Upper lobe of left lung (tissue), 6 donors: ENCODE measurements around the gene SRRM4. TPM values are rescaled to one million over a fixed set of nuclear protein-coding genes. Genes with fewer than 3 reads are reported as not detected.

Source experiments
- ATAC-seq, 2 donors: fragments of 200-7000 bp; cut with Tn5 transposase; one replicate each; pipeline ENCODE4 v1.9.1; 2022; ENCODE audit warnings: mild to moderate bottlenecking in 2 of 2, moderate library complexity in 2 of 2; ENCODE audit not compliant: low FRiP score in 2 of 2
- DNase-seq, 2 donors: peaks; one replicate each; pipeline ENCODE4 v3.0.0-alpha.2; 2019 to 2020
- H3K27ac ChIP-seq, 4 donors: fragments of 200-600 bp; sonication (generic); one replicate each; pipeline ENCODE4 v1.5.1; 2016 to 2019
- H3K27me3 ChIP-seq, 4 donors: fragments of 200-600 bp; sonication (generic); one replicate each; pipeline ENCODE4 v1.5.1; 2017 to 2019
- H3K36me3 ChIP-seq, 4 donors: fragments of 200-600 bp; sonication (generic); one replicate each; pipeline ENCODE4 v1.5.1; 2016 to 2019
- H3K4me1 ChIP-seq, 4 donors: fragments of 200-600 bp; sonication (generic); one replicate each; pipeline ENCODE4 v1.5.1; 2018 to 2019
- H3K4me3 ChIP-seq, 4 donors: fragments of 200-600 bp; sonication (generic); one replicate each; pipeline ENCODE4 v1.5.1; 2017 to 2019; ENCODE audit warnings: mild to moderate bottlenecking in 2 of 4, moderate library complexity in 1 of 4
- H3K9me3 ChIP-seq, 4 donors: fragments of 200-600 bp; sonication (generic); one replicate each; pipeline ENCODE4 v1.5.1; 2018 to 2019
- CTCF ChIP-seq, 6 experiments: fragments of 450-650 bp in 4 of 6; fragments of 200-600 bp in 2 of 6; sonication (generic) in 2 of 6; IDR thresholded peaks; one replicate each; pipeline ENCODE4 v1.5.1; 2016 to 2019; ENCODE audit warnings: antibody characterized with exemption in 6 of 6
- EP300 ChIP-seq, 4 donors: sonication (generic); formaldehyde crosslinking; IDR thresholded peaks; one replicate each; pipeline ENCODE4 v1.5.1; 2017; ENCODE audit warnings: antibody characterized with exemption in 4 of 4, control low read depth in 2 of 4
- POLR2A ChIP-seq, 4 donors: fragments of 450-650 bp; IDR thresholded peaks; one replicate each; pipeline ENCODE4 v1.5.1; 2016 to 2017; ENCODE audit warnings: antibody characterized with exemption in 4 of 4, mild to moderate bottlenecking in 2 of 4
- POLR2AphosphoS5 ChIP-seq, 2 donors: sonication (generic); formaldehyde crosslinking; IDR thresholded peaks; one replicate each; pipeline ENCODE4 v1.5.1; 2017; ENCODE audit warnings: antibody characterized with exemption in 2 of 2
- WGBS, 2 donors: methylation state at CpG; one replicate each; pipeline ENCODE4 v1.1.5; 2017 to 2018; 5-methylcytosine and 5-hydroxymethylcytosine counted together
- total RNA-seq, 6 donors: library from RNA; depleted of rRNA in 4 of 6; stranded (reverse); fragments of >200 nt in 4 of 6; gene quantifications; one replicate each; pipeline versions ENCODE4 v1.1.0 to v1.2.1, GENCODE V29; 2016 to 2021
- donor health status: DM: no; HTN: no; CAD: no; lungs with moderate emphysema.
- donor health status: DM: no; HTN: yes; CAD: no; lungs with severe emphysema.

SRRM4 gene
- total RNA-seq, 6 donors from 2014 or later: under 0.01 to 0.33 (median 0.11) TPM; not detected in 2

GRCh38 chr12:119118625-119119024, 137.3 kb downstream of the SRRM4 start:
- WGBS, 2 donors: 64 to 73% methylated on average over 2 to 3 of the region's 3 CpGs
- ATAC-seq (no peak), DNase-seq (no peak)
- Histone ChIP-seq H3K9me3 (no peaks in the 10 kb centered on the region), H3K27me3 (no peaks in the 10 kb centered on the region), H3K4me3 (no peak overlapping the region), H3K27ac (no peak overlapping the region), H3K4me1 (peaks cover 0 to 3% (median 0%) of the 10 kb centered on the region in 4 donors), H3K36me3 (no peaks in the 10 kb centered on the region)
- TF ChIP-seq EP300 (IDR thresholded peaks at IDR 0.05): no peak
- TF ChIP-seq CTCF (IDR thresholded peaks at IDR 0.05): no peak
- no peak for TF ChIP-seq POLR2A (IDR thresholded peaks at IDR 0.05)
- TF ChIP-seq POLR2AphosphoS5 (IDR thresholded peaks at IDR 0.05): no peak

- 57 to 62% methylated on average over 5 of the region's 5 CpGs for WGBS, 2 donors
- Histone ChIP-seq H3K27ac (no peak overlapping the region), H3K36me3 (no peaks in the 10 kb centered on the region), H3K27me3 (no peaks in the 10 kb centered on the region), H3K9me3 (no peaks in the 10 kb centered on the region), H3K4me1 (no peaks in the 10 kb centered on the region), H3K4me3 (no peak overlapping the region)
- TF ChIP-seq POLR2A (IDR thresholded peaks at IDR 0.05) (no peak), CTCF (IDR thresholded peaks at IDR 0.05) (no peak), EP300 (IDR thresholded peaks at IDR 0.05) (no peak), POLR2AphosphoS5 (IDR thresholded peaks at IDR 0.05) (no peak)
- DNase-seq: no peak
- ATAC-seq: no peak
Measured at GRCh38 chr12:119122047-119122446, 140.7 kb downstream of the SRRM4 start.

GRCh38 chr12:119122751-119123150, 141.4 kb downstream of the SRRM4 start:
- TF ChIP-seq CTCF (IDR thresholded peaks at IDR 0.05) (no peak), POLR2AphosphoS5 (IDR thresholded peaks at IDR 0.05) (no peak), POLR2A (IDR thresholded peaks at IDR 0.05) (no peak), EP300 (IDR thresholded peaks at IDR 0.05) (no peak)
- ATAC-seq: no peak

GRCh38 chr12:119128527-119128926, 147.2 kb downstream of the SRRM4 start:
- Histone ChIP-seq H3K27me3 (no peaks in the 10 kb centered on the region), H3K36me3 (no peaks in the 10 kb centered on the region), H3K9me3 (no peaks in the 10 kb centered on the region), H3K4me1 (no peaks in the 10 kb centered on the region), H3K4me3 (no peak overlapping the region), H3K27ac (no peak overlapping the region)
- 70% methylated on average over 2 to 3 of the region's 3 CpGs for WGBS, 2 donors
- ATAC-seq (no peak), DNase-seq (no peak)
- TF ChIP-seq POLR2AphosphoS5 (IDR thresholded peaks at IDR 0.05) (no peak), POLR2A (IDR thresholded peaks at IDR 0.05) (no peak), CTCF (IDR thresholded peaks at IDR 0.05) (no peak), EP300 (IDR thresholded peaks at IDR 0.05) (no peak)

More at GRCh38 chr12:119122751-119123150, 141.4 kb downstream of the SRRM4 start:
- Histone ChIP-seq H3K9me3 (no peaks in the 10 kb centered on the region), H3K27me3 (no peaks in the 10 kb centered on the region), H3K27ac (no peak overlapping the region), H3K4me3 (no peak overlapping the region), H3K36me3 (no peaks in the 10 kb centered on the region), H3K4me1 (no peaks in the 10 kb centered on the region)
- 70 to 74% methylated on average over 4 of the region's 4 CpGs for WGBS, 2 donors
- DNase-seq: no peak

- ATAC-seq: no peak
- H3K36me3 ChIP-seq: no peaks in the 10 kb centered on the region
- no peak for DNase-seq
Measured at GRCh38 chr12:119129827-119130434, 148.6 kb downstream of the SRRM4 start.

More at GRCh38 chr12:119129827-119130434, 148.6 kb downstream of the SRRM4 start:
- Histone ChIP-seq H3K4me3 (no peak overlapping the region), H3K4me1 (no peaks in the 10 kb centered on the region), H3K9me3 (no peaks in the 10 kb centered on the region), H3K27ac (no peak overlapping the region), H3K27me3 (no peaks in the 10 kb centered on the region)
- no peak for TF ChIP-seq POLR2A (IDR thresholded peaks at IDR 0.05)
- no peak for TF ChIP-seq CTCF (IDR thresholded peaks at IDR 0.05)
- no peak for TF ChIP-seq EP300 (IDR thresholded peaks at IDR 0.05)
- no peak for TF ChIP-seq POLR2AphosphoS5 (IDR thresholded peaks at IDR 0.05)
- 79 to 86% methylated on average over 3 of the region's 3 CpGs for WGBS, 2 donors
